GM23248 (cell line): Measurements from ENCODE around the gene ANKUB1.

Experiments
- EZH2 ChIP-seq: fragments of 200-600 bp; sonication (generic); IDR thresholded peaks from 2 replicates; pipeline ENCODE4 v1.6.1; 2018; ENCODE audit warnings: antibody characterized with exemption, mild to moderate bottlenecking; ENCODE audit not compliant: insufficient read depth, poor library complexity, severe bottlenecking
- EZH2phosphoT487 ChIP-seq: fragments of 200-600 bp; sonication (generic); IDR thresholded peaks from 2 replicates; pipeline ENCODE4 v1.6.1; 2018; ENCODE audit warnings: antibody characterized with exemption, moderate library complexity, mild to moderate bottlenecking, low read depth; ENCODE audit not compliant: insufficient read depth

DNA sequence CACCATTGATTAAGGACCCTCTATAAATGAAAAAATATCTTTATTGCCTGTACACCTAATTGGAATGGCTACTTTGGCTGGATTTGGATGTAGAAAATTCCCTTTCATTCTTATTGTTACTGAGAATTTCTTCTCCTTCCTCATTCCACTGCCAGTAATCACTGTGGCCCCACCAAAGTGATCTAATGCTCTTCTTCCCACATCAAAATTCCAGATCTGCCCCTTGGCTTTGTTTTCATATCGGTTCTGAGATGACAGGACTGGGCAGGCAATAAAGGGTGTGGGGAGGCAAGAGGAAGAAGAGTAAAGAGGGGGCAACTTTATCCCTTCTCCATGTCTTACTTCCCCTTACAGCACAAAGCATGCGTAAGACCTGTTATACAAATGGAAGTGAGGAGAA is 2.1 kb downstream of the ANKUB1 start:
- TF ChIP-seq EZH2phosphoT487 (no peak), EZH2 (no peak)
